ENCODE measurements around the gene ADGRL4.
"Not testable (repeated sequence)": the region's sequence is repeated elsewhere in the genome, so short reads cannot be mapped to it uniquely, and the experiment has no call there.

The ADGRL4 gene

GRCh38 chr1:79006564-79006963 lies at the start of gene ADGRL4:
ADGRL4 (minus strand) TSS chr1:79006730; CDS start chr1:79006654, 76 bp downstream.
- in situ Hi-C loops (cut with HindIII; ENCODE audit: low sequenced_read_pairs) = no loop called here

GRCh38 chr1:79055856-79056255 lies 49.3 kb upstream of the ADGRL4 start:
- in situ Hi-C loops (cut with HindIII; ENCODE audit: low sequenced_read_pairs) = no loop called here

DNA sequence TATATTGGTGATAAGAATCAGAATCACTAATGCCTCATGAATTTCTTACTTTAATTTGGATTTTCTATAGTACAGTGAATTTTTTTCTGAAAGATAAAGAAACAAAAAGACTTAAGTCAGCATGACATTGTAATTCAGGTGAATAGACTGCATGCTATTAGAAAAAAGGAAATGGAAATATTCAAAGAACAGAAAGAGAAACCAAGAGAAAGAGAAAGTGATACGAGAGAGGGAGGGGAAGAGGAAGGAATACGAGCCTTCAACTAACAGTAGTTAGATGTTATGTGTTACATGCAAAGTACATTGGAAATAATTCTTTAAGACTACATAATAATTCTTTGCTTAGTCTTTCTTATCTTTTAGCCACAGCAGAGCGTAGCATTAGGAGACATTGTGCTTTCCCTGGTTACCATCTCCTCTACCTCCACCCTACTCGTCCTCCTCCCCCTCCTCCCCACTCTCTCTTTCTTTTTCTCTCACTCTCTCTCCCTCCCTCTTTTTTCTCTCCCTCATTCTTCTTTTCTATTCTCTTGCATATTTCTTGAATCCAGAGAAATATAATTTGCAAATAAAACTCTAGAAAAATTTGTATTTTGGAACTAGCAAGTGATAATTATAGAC lies 46.4 kb upstream of the ADGRL4 start:
- in situ Hi-C loops (cut with HindIII; ENCODE audit: low sequenced_read_pairs) = no loop called here

GRCh38 chr1:79044974-79045650 lies 38.6 kb upstream of the ADGRL4 start:
- in situ Hi-C loops (cut with HindIII; ENCODE audit: low sequenced_read_pairs) = no loop called here

- in situ Hi-C loops (cut with HindIII; ENCODE audit: low sequenced_read_pairs) = no loop called here
Measured at GRCh38 chr1:79043506-79043905, 37.0 kb upstream of the ADGRL4 start.

DNA sequence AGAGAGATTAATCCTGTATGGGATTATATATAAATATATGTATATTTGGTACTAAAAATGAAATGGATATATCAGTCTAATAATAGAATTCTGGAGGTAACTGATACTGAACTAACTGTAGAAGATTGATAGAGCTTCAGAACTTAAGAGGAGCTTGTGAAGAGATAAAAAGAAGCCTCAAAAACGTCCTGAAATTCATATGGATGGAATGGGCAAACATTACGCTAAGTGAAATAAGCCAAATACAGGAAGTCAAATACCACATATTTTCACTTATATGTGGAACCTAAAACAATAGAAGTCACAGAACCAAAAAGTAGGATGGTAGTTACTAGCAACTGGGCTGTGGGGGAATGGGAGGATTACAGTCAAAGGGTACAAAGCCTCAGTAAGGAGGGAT lies 36.0 kb upstream of the ADGRL4 start:
- in situ Hi-C loops (cut with HindIII; ENCODE audit: low sequenced_read_pairs) = no loop called here

GRCh38 chr1:79042117-79042516 lies 35.6 kb upstream of the ADGRL4 start:
- in situ Hi-C loops (cut with HindIII; ENCODE audit: low sequenced_read_pairs) = no loop called here

GRCh38 chr1:79041666-79042065 lies 35.1 kb upstream of the ADGRL4 start:
- in situ Hi-C loops (cut with HindIII; ENCODE audit: low sequenced_read_pairs) = no loop called here

DNA sequence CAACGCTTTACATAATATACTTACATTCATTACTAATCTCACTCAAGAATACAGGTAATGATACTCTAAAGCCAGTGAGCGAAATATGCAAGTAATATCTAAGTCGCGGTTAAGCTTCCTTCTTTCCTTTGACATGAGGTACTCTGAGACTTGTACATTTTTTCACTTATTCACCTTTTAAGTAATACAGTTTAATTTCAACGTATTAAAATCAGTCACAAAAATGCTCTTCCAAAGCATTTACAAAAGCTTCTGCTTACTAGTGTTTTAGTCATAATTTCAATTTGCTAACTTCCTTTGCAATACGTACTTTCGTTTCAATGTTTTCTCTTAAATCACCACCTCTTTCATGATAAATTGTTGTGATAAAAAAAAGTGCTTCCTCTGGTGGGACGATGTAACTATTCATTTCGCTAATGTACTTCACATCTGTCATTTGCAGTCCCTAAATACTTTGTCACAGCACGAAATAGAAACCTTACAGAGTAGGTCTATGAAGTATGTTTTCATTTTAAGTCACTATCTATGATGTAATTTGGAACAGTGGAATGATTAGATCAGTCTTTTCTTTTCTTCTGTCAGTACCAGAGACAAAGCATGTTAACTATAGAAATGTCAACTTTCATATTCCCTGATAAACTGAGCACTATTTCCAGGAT lies 34.0 kb upstream of the ADGRL4 start:
- in situ Hi-C loops (cut with HindIII; ENCODE audit: low sequenced_read_pairs) = no loop called here

DNA sequence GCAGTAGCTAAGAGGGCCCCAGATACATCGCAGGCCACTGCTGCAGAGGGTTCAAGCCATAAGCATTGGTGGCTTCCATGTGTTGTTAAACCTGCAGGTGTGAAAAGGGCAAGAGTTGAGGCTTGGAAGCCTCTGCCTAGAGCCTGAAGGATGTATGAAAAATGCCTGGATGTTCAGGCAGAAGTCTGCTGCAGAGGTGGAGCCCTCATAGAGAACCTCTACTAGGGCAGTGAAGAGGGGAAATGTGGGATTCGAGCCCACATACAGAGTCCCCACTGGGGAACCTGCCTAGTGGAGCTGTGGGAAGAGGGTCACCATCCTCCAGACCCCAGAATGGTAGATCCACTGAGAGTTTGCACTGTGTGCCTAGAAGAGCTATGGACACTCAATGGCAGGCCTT lies 30.6 kb upstream of the ADGRL4 start:
- in situ Hi-C loops (cut with HindIII; ENCODE audit: low sequenced_read_pairs) = no loop called here

DNA sequence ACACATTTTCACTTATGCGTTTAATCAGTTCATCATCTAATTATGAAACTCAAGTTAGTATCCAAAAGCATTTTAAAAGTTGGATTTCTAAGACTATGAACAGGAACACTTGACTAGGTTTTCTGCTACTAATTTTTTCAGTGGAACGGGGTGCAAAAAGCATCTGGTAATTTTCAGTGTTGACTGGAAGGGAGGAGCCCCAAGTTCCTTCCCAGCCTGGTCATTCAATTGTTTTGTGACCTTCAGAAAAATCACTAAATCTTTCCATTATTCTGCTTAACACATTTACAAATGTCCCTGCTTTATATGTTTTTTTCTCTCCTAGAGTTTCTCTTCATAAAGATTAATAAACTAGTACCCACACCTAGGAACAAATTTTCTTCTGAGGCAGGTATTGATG lies 6.0 kb upstream of the ADGRL4 start:
- in situ Hi-C loops (cut with HindIII; ENCODE audit: low sequenced_read_pairs) = no loop called here

DNA sequence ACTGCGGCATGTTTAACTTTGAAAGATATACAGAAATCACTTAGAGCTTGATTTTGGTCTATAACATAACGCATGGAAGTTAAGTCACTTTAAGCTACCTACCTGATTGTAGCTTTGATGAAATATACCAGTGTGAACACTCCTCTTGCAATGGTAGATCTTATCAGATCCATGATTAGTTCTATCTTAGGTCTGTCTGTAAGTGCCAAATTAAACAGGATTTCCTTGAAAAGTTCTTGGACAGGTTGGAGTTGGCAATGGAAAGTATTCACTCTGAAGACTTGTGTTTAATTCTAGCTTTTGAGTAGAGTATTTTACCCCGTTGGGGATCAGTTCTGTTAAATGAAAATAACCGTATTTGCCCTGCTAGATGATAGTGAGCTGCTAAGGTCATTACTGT lies 4.1 kb upstream of the ADGRL4 start:
- in situ Hi-C loops (cut with HindIII; ENCODE audit: low sequenced_read_pairs) = no loop called here

GRCh38 chr1:79005945-79006344 lies 585 bp downstream of the ADGRL4 start:
- in situ Hi-C loops (cut with HindIII; ENCODE audit: low sequenced_read_pairs) = no loop called here

GRCh38 chr1:79004916-79005315 lies 1.6 kb downstream of the ADGRL4 start:
- in situ Hi-C loops (cut with HindIII; ENCODE audit: low sequenced_read_pairs) = no loop called here

- in situ Hi-C loops (cut with HindIII; ENCODE audit: low sequenced_read_pairs) = no loop called here
Measured at GRCh38 chr1:78996791-78997190, 9.7 kb downstream of the ADGRL4 start.

- in situ Hi-C loops (cut with HindIII; ENCODE audit: low sequenced_read_pairs) = no loop called here
Measured at GRCh38 chr1:78987042-78987441, 19.5 kb downstream of the ADGRL4 start.

DNA sequence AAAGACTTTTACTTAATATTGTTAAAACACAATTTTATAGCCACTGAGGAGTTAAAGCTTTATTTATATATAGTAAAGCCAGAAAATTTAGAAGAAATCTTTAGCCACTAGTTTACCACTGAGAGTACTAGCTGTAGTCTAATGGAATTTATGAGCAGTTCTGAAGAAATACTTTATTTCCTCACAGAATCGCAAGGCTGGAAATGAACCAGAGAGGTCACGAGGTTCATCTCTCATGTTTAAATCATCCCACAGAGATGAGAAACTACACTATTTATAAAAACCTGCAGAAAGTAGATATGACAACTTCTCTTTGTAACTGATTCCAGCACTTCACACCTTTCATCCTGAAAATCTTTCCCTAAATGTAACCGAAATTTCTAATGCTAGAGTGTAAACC lies 26.0 kb downstream of the ADGRL4 start:
- in situ Hi-C loops (cut with HindIII; ENCODE audit: low sequenced_read_pairs) = no loop called here

DNA sequence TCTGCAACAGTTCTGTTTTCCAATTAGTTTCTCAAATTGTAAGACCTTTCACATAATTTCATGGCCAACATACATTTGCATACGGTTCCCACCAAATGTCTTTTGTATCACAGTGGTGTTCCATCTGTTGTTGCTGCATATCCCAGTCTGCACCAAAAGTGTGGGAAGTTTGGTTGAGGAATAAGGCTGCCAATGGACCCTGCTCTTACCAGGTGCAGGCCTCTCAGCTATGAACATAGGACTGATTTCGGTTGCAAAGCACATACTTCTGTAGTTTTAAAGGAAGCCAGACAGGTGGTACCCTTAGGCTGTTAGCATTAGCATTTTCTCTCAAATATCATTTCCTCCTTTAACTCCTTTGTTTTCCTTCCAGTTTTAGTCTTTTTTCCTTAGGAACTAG lies 33.8 kb downstream of the ADGRL4 start:
- in situ Hi-C loops (cut with HindIII; ENCODE audit: low sequenced_read_pairs) = no loop called here

DNA sequence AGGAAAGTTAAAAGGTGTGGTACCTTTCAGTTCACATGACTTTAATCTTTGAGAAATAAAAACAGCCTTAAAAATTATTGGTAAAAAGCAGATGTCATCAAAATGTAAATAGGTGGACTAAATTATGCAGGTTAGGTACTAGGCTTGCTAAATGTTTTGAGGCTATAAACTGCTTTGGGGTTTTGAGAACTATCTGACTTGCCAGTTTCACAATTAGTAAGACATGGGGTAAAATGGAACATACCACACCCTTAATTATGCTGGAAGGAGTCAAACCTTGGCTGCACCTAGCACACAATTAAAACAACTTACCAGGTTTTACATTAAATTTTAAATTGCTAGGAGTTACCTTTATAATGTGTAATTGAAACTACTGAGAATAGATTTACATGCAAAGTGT lies 39.4 kb downstream of the ADGRL4 start:
- in situ Hi-C loops (cut with HindIII; ENCODE audit: low sequenced_read_pairs) = not testable (repeated sequence)

GRCh38 chr1:78958711-78959110 lies 47.8 kb downstream of the ADGRL4 start:
- in situ Hi-C loops (cut with HindIII; ENCODE audit: low sequenced_read_pairs) = no loop called here

DNA sequence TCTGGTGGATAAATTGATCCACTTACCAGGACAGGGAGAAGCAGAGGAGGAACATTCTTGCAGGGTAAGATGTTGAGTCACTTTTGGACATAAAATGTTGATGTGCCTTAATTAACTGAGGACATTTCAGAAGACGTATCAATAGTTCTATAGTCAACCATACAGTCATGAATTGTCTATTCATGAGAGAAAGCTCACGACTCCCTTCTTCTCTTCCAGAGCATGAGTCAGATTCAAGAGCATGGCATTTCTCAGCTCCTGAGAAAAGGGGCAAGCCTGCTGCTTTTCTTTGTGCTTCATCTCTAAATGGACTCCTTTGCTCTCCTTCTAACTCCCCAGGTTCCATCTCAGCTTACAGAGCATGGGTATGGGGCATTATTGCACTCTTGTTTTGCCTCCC lies 55.7 kb downstream of the ADGRL4 start:
- in situ Hi-C loops (cut with HindIII; ENCODE audit: low sequenced_read_pairs) = no loop called here

GRCh38 chr1:78949227-78949626 lies 57.3 kb downstream of the ADGRL4 start:
- in situ Hi-C loops (cut with HindIII; ENCODE audit: low sequenced_read_pairs) = no loop called here
